SK-N-MC (cell line): ENCODE measurements around the gene IL12A.

ENCODE experiments used
- DNase-seq: peaks from one replicate; pipeline ENCODE4 v3.0.0-alpha.2; 2011; ENCODE audit warnings: low read depth, low spot score
- H3K27ac ChIP-seq: fragments of 200-600 bp; sonication (generic); 2 replicates; pipeline ENCODE4 v1.5.1; 2016; ENCODE audit warnings: mixed run types
- H3K36me3 ChIP-seq: fragments of 200-600 bp; sonication (generic); 2 replicates; pipeline ENCODE4 v1.6.1; 2017; ENCODE audit warnings: antibody characterized with exemption, low read length, mixed read lengths; ENCODE audit not compliant: insufficient read depth
- H3K4me3 ChIP-seq: fragments of 200-600 bp; sonication (generic); 2 replicates; pipeline ENCODE4 v1.5.1; 2016
- H3K9ac ChIP-seq: fragments of 200-600 bp; sonication (generic); 2 replicates; pipeline ENCODE4 v1.8.0; 2017; ENCODE audit warnings: mixed run types, mixed read lengths; ENCODE audit not compliant: insufficient read length
- H3K9me3 ChIP-seq: fragments of 200-600 bp; sonication (generic); 2 replicates; pipeline ENCODE4 v1.6.1; 2017; ENCODE audit warnings: low read depth, mild to moderate bottlenecking, antibody characterized with exemption, low read length, moderate library complexity, mixed read lengths
- EZH2 ChIP-seq: fragments of 200-600 bp; sonication (generic); IDR thresholded peaks from one replicate; pipeline ENCODE4 v1.6.1; 2017; ENCODE audit warnings: antibody characterized with exemption
- FOXP2 ChIP-seq: optimal IDR thresholded peaks from 2 replicates; pipeline ENCODE3; 2011; ENCODE audit warnings: mild to moderate bottlenecking, moderate library complexity; ENCODE audit not compliant: insufficient read depth; ENCODE audit errors: extremely low read length, control extremely low read depth
- POLR2AphosphoS5 ChIP-seq: IDR thresholded peaks from 2 replicates; pipeline ENCODE4 v1.6.1; 2012; ENCODE audit warnings: mild to moderate bottlenecking, low read depth, low read length, borderline replicate concordance

IL12A gene

DNA sequence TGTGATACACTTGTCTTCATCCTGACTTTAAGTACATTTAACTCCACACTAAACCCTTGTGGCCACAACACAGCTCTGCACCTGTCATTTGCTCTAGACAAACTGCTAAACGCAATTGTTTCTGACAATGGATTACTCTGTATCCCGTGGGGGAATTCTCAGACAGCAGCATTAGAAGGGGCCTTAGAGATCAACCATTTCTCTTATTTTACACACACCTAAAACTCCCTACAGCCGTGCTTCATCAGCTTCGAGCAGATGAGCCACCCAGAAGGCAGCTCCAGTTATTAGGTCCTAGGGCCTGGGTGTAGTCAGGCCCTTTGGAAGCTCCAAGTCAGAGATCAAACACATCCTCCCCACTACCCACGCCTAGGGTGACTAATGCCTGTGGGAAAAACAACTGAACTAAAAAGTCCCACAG is 1.3 kb upstream of the IL12A start:
- Histone ChIP-seq H3K36me3 (no peaks in the 10 kb centered on the region), H3K9me3 (no peaks in the 10 kb centered on the region), H3K9ac (no peak overlapping the region), H3K4me3 (no peak overlapping the region), H3K27ac (no peak overlapping the region)
- no peak for DNase-seq
- TF ChIP-seq POLR2AphosphoS5 (no peak), FOXP2 (no peak), EZH2 (no peak)

DNA sequence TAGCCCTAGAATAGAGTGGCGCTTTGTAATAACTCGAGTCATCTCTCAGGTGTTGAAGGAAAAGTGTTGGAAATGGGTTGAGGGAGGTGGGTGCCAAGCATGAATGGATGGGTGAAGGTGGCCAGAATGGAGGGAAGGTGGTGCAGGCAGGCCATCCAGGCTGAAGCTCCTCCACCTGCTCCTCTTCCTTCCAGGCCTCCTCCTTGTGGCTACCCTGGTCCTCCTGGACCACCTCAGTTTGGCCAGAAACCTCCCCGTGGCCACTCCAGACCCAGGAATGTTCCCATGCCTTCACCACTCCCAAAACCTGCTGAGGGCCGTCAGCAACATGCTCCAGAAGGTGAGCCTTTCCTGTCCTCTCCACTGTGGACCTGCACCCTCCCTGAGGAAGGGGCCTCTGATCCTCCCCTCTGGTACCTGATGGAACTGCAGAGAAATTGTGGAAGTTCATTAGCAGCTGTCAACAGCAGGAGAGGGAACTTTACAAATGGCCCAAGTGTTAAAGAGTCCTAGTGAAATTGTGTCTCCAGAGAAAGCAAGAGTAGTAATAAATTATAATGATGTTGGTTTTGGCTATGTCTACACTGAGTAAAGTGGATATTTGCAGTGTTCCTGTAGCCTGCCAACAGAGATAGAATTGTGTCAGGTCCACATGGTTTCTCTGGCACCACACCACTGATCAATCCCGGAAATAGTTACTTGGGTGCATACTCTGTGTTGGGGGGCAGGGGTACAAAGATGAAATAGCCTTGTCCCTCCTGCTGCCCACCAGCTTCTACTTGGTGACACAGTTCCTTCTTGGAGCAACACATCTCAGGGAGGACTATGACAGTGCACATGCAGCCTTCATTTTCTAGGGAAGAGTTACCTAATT is 1.6 kb downstream of the IL12A start:
- no peaks in the 10 kb centered on the region for H3K36me3 ChIP-seq
- H3K4me3 ChIP-seq = no peak overlapping the region
- no peak overlapping the region for H3K9ac ChIP-seq
- DNase-seq = no peak
- H3K27ac ChIP-seq = no peak overlapping the region
- TF ChIP-seq POLR2AphosphoS5 (no peak), EZH2 (no peak), FOXP2 (no peak)
- H3K9me3 ChIP-seq = no peaks in the 10 kb centered on the region

DNA sequence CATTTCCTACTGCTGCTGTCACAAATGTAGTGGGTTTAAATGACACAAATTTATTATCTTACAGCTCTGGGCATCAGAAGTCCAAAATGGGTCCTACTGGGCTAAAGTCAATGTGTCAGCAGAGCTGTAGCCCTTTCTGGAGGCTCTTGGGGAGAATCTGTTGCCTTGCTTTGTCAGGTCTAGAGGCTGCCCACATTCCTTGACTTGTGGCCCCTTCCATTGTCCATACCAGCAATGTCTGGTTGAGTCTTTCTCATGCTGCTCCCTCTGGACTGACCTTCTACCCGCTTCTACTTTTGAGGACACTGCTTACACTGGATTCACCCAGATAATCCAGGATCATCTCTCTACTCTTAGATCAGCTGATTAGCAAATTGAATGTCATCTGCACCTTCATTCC is 3.0 kb downstream of the IL12A start:
- Histone ChIP-seq H3K9me3 (no peaks in the 10 kb centered on the region), H3K36me3 (no peaks in the 10 kb centered on the region), H3K9ac (no peak overlapping the region), H3K27ac (no peak overlapping the region), H3K4me3 (no peak overlapping the region)
- no peak for DNase-seq
- TF ChIP-seq FOXP2 = no peak
- no peak for TF ChIP-seq POLR2AphosphoS5
- no peak for TF ChIP-seq EZH2

DNA sequence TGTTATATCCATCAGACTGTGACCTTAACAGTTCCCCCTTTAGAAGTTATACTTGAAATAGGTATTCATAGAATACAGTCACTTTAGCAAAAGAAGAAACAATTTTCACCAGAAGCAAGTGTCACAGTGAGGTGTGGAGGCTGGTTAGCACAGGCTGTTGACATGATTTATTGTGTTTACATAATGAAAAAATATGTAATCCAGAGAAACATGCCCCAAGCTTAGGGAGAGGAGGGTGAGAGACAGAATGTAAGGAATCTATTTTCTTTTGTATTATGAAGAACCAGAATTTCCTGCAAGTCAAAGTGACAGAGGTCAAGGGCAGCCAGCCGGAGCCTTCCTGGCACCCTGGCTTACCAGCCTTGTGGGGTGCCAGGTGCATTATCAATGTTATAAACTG is 4.0 kb downstream of the IL12A start:
- TF ChIP-seq EZH2 (no peak), POLR2AphosphoS5 (no peak), FOXP2 (no peak)
- no peaks in the 10 kb centered on the region for H3K36me3 ChIP-seq
- DNase-seq = no peak

GRCh38 chr3:159994182-159994581 is 5.5 kb downstream of the IL12A start:
- Histone ChIP-seq H3K9me3 (no peaks in the 10 kb centered on the region), H3K9ac (no peak overlapping the region), H3K36me3 (no peaks in the 10 kb centered on the region), H3K4me3 (no peak overlapping the region), H3K27ac (no peak overlapping the region)
- DNase-seq = no peak
- TF ChIP-seq EZH2 (no peak), POLR2AphosphoS5 (no peak), FOXP2 (no peak)

More for the DNA sequence above, 4.0 kb downstream of the IL12A start:
- H3K9ac ChIP-seq = no peak overlapping the region
- H3K27ac ChIP-seq = no peak overlapping the region
- H3K9me3 ChIP-seq = no peaks in the 10 kb centered on the region
- no peak overlapping the region for H3K4me3 ChIP-seq

GRCh38 chr3:159995091-159995490 is 6.5 kb downstream of the IL12A start:
- H3K4me3 ChIP-seq = no peak overlapping the region
- H3K9ac ChIP-seq = no peak overlapping the region
- no peak overlapping the region for H3K27ac ChIP-seq

DNA sequence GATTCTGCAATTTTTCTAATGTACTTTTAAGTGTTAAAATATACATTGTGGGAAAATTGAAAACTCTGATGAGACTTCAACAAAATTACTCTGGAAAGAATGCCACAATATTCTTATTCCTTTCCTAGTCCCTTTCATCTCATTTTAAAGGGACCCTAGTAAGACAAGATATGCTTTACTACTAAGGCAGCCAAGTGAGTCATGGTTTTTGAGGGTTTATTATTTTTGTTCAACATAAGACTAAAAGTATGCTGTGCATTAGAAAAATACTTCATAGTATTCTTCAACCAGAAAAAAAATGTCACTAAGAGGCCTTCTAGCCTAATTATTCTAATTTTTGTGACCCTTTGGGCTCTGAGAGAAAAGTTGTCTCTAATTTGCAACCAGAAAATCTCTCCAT is 7.4 kb downstream of the IL12A start:
- H3K36me3 ChIP-seq = no peaks in the 10 kb centered on the region
- H3K9me3 ChIP-seq = no peaks in the 10 kb centered on the region
- no peak overlapping the region for H3K4me3 ChIP-seq
- TF ChIP-seq EZH2 (no peak), POLR2AphosphoS5 (no peak), FOXP2 (no peak)
- no peak overlapping the region for H3K27ac ChIP-seq
- no peak overlapping the region for H3K9ac ChIP-seq
- DNase-seq = no peak

More at GRCh38 chr3:159995091-159995490, 6.5 kb downstream of the IL12A start:
- no peak for TF ChIP-seq FOXP2
- no peak for TF ChIP-seq EZH2
- TF ChIP-seq POLR2AphosphoS5 = no peak
- DNase-seq = no peak
- H3K36me3 ChIP-seq = no peaks in the 10 kb centered on the region
- H3K9me3 ChIP-seq = no peaks in the 10 kb centered on the region

DNA sequence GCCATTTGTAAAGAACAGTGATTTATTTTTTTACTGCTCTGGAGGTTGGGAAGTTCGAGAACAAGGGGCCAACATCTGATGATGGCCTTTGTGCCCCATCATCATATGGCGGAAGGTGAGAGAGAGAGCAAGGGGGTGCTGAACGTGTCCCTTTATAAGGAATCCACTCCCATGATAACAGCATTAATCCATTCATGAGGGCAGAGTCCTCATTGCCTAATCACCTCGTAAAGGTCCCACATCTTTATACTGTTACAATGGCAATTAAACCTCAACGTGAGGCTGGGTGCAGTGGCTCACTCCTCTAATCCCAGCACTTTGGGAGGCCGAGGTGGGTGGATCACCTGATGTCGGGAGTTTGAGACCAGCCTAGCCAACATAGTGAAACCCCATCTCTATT is 8.3 kb downstream of the IL12A start:
- DNase-seq = no peak
- Histone ChIP-seq H3K9me3 (no peaks in the 10 kb centered on the region), H3K9ac (no peak overlapping the region), H3K4me3 (no peak overlapping the region), H3K27ac (no peak overlapping the region), H3K36me3 (no peaks in the 10 kb centered on the region)
- TF ChIP-seq FOXP2 (no peak), EZH2 (no peak), POLR2AphosphoS5 (no peak)
